HG03442 (cell line): ENCODE measurements around the gene UBE2M.

Source experiments
- ATAC-seq: cut with Tn5 transposase; IDR thresholded peaks from one replicate; pipeline ENCODE4 v1.9.1; 2021; ENCODE audit warnings: mild to moderate bottlenecking, moderate library complexity; ENCODE audit not compliant: unreplicated experiment

Gene UBE2M

DNA sequence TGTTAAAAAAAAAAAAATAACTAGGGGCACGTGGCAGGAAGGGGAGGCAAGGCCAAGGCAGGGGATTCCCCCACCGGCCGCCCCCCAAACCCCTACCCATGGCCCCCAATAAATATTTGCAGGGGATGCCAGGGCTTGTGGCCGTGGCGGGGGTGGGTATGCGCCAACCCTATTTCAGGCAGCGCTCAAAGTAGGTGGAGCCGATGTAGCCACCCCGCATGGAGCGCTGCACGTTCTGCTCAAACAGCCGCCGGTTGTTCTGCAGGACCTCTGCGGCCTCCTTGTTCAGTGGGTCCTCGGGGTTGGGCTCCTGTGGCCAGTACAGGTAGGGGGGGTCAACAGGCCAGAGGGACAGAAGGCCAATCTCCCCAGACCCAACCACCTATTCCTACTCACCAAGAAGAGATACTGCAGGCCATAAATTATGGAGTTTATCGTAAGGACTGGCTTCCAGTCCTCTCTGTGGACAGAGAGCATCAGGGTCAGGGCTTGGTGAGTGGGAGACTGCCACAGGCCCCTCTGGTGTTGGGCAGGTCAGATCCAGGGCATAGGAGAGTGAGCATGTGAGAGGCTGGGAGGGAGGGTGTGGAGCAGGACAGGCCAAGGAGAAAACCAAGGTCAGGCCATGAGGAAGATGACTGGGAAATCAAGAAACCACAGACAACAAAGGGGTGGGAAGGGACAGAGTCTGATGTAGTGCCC is 2.3 kb downstream of the UBE2M start:
- no peak for ATAC-seq

DNA sequence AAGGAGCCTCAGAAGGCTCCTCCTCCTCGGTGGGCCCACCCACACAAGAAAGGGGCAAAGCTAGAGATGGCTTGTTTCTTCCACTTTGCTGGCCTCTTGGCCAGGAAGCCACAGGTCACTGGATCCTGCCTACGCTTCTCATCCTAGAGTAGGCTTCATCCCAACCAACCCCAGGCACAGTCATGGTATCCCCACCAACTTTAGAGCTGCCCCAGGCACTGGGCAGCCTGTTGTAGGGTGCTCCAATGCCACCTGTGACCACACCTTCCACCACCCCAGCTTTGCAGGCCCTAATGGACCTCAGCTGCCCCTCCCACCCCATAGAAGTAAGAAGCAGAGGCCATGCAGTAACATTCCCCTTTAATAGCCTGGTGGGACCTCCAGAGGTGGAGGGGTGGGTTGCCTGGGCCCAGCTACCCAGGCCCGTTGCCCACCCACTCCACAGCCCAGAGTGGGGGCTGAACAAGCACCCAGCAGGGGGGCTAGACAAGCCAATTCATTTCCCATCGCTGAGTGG is 3.0 kb downstream of the UBE2M start:
- no peak for ATAC-seq

DNA sequence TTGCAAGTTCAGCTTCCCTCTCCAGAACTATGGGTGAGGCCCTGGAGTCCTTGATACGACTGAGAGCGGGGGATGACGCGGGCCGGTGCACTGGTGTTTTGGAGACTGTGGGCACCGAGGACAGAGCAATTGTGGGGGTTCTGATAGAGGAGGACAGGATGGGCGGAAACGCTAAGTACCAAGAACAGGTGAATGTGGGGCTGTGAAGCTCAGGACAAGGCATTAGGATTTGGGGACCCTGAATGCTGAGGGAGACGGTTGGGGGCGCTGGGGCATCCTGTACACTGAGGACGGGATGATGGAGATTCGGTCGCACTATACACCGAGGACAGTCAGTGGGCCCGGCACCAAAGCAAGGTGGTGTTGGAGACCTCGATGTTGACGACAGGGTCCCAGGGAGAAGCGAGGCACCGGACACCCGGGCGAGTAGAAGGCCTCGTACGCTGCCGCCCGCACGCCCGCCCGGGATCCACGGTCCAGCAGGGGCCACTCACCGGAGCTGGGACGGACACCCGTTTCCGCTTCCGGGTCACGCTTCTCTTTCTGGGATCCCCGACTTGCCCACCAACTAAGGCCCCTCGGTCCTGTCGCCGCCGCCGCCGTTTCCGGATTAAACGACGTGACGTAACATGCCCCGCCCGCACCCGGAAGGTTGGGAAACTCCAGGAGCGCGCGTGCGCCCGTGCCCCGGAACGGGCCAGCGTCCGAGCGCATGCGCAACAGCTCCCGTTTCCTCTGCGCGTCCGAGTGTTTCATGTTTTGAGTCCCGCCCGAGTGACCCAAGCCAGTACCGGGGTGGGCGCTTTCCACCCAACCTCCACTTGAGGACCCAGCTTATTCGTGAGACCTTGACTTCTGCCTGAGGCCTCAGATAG is 3.7 kb downstream of the UBE2M start, which contains the start of gene CHMP2A:
Gene CHMP2A (minus strand): TSS at position 612 of the 875 bp plus-strand sequence. CDS start 893 bp downstream, outside the sequence.
- ATAC-seq: no peak

- no peak for ATAC-seq
These were observed 4.5 kb downstream of the UBE2M start for GRCh38 chr19:58553799-58554493.

DNA sequence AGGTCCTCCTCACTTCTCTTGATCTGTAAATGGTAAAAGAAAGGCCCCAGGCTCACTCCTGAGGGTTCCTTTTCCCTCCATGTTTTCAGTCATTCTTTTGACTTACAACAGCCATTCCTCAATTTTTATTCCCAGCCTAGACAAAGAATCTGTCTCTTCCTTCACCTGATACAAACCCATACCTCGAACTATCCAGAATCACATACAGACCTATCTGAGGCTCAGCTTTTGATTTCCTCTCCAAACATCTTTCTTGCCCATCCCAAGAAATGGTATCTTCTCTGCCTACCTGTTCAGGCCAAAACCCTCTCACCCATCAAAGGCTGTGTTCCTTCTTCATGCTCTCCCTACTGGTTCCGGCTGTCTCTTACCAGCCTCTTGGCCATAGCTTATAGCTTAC is 5.8 kb downstream of the UBE2M start:
- no peak for ATAC-seq

DNA sequence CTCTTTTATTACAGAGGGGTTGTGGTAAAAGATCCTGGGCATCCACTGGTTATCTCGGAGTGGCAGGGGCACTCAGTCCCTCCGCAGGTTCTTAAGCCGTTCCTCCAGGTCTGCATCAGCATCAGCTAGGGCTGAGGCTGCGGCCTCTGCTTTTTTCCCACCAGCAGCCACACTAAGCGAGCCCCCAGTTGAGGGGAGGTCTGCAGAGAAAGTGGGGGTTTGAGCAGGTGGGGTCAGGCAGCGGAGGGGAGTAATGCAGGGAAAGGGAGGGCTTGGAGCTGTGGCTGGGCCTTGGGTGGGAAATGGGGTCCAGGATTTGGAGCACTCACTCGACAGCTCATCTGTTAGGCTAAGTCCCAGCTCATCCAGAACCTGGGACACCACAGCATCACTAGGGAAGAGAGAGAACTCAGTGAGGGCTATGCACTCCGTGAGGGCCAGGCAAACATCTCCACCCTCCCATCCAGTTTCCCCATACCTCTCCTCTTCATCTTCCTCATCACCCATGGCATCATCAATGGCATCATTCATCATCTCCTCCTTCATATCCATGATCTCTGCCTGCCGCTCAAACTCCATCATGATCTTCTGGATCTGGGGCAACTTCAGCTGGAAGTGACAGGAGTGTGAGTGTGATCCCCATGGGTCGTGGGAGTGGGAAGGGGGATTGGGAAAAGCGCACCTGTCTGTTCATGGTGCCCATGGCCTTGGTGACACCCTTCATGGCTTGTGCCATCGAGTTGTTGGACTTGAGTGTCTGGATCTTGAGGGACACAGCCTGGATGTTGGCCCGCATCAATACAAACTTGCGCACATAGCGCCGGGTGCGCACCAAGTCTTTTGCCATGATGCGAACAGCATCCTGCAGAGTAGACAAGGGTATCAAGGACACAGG is 6.6 kb downstream of the UBE2M start:
- no peak for ATAC-seq

DNA sequence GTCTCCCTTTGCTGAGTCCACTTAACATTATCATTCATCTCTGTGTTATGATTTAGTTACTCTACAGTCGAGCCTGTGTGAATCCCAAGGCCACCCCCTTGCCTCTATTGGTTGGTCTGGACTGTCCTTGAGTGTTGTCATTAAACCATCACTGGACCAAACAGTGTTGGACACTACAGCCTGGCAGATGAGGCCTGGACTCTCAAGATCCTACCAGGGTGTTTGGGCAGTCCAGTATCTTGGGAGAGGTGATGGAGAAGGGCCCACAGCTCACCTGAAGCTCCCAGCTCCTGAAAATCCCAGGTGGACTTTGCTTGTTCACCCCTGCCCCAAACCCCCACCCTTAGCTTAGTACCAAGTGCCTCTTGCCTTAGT is 7.3 kb downstream of the UBE2M start:
- no peak for ATAC-seq

DNA sequence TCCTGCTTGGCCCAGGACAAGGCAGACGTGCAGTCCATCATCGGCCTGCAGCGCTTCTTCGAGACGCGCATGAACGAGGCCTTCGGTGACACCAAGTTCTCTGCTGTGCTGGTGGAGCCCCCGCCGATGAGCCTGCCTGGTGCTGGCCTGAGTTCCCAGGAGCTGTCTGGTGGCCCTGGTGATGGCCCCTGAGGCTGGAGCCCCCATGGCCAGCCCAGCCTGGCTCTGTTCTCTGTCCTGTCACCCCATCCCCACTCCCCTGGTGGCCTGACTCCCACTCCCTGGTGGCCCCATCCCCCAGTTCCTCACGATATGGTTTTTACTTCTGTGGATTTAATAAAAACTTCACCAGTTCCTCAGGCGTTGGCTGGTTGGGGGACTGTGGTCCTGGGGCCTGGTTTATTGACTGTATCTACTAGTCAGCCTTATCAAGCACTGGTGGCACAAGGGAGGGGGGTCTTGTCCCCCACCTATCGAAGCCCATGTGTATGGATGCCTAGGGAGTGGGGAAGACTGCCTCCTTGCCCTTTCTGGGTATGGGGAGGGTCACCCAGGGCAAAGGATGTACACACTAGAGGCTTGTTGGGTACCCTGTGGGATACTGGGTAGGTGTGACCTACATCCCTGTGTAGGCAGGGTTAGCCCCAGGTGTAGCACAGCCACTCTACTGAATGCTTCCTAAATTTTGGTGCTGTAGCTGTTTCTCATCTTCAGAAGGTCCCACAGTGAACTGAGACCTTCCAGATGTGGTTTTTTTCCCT is 7.9 kb downstream of the UBE2M start:
- ATAC-seq: no peak

- ATAC-seq: no peak
These were observed 8.6 kb downstream of the UBE2M start for GRCh38 chr19:58549664-58550361.

DNA sequence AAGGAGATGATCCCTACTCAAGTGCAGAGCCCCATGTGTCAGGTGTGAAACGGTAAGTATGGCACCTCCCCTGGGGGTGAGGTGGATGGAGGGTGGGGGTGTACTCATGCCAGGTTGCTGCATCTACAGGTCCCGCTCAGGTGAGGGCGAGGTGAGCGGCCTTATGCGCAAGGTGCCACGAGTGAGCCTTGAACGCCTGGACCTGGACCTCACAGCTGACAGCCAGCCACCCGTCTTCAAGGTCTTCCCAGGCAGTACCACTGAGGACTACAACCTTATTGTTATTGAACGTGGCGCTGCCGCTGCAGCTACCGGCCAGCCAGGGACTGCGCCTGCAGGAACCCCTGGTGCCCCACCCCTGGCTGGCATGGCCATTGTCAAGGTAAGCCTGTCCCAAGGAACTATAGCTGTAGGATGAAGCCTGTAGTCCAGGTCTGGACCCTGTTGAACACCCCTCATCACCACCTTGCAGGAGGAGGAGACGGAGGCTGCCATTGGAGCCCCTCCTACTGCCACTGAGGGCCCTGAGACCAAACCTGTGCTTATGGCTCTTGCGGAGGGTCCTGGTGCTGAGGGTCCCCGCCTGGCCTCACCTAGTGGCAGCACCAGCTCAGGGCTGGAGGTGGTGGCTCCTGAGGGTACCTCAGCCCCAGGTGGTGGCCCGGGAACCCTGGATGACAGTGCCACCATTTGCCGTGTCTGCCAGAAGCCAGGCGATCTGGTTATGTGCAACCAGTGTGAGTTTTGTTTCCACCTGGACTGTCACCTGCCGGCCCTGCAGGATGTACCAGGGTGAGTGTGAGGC is 9.3 kb downstream of the UBE2M start:
- no peak for ATAC-seq

- no peak for ATAC-seq
These were observed 10.8 kb downstream of the UBE2M start for GRCh38 chr19:58547323-58548312.

DNA sequence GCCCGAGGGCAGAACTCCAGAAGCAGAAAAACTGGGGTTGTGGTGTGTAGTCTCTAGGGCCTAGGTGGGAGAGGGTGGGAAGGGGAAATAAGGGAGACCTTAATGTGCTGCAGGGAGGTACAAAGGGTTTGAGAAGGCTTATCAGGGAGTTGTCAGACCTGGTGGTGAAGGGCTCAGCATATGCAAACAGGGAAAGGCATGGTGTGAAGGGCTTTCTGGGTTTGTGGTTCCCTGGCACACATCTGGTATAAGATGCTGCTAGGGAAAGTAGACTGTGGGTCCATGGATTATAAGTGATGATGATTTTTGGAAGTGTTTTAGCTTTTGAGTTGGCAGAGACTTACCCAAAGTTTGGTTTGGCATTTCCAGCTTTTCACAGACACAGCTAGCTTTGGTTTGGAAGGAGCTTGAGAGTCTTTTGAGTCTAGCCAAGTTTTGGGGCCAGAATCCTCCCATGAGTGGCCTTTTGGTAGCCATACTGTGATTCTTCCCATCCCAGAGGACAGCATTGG is 12.3 kb downstream of the UBE2M start:
- no peak for ATAC-seq

GRCh38 chr19:58545286-58546018 is 13.0 kb downstream of the UBE2M start:
- ATAC-seq: no peak

- peak; percentile 33 for ATAC-seq
These were observed 13.7 kb downstream of the UBE2M start for GRCh38 chr19:58544591-58545285.

GRCh38 chr19:58543826-58544590 is 14.4 kb downstream of the UBE2M start, which contains the start of gene TRIM28:
TRIM28 (plus strand) TSS chr19:58544064; CDS start chr19:58544758, 694 bp downstream.
- peak; percentile 79 for ATAC-seq
